Measurements from ENCODE around the gene SYNRG. TPM values are rescaled to one million over a fixed set of nuclear protein-coding genes. Genes with fewer than 3 reads are reported as not detected.
"Not testable (repeated sequence)": the region's sequence is repeated elsewhere in the genome, so short reads cannot be mapped to it uniquely, and the experiment has no call there.

Gene SYNRG
- total RNA-seq, 1 donor: 23.9 TPM

- peaks cover 7% of the 10 kb centered on the region for H3K36me3 ChIP-seq (ENCODE audit: insufficient read depth, low read length)
- H3K27me3 ChIP-seq (ENCODE audit: insufficient read depth, low read length): peaks cover 17% of the 10 kb centered on the region
- no peaks in the 10 kb centered on the region for H3K9me3 ChIP-seq (ENCODE audit: low read depth, low read length)
- peaks cover 5% of the 10 kb centered on the region for H4K20me1 ChIP-seq (ENCODE audit: insufficient read depth, low read length)
- peak within 1 kb of the TSS; percentile 89 for H3K4me3 ChIP-seq (ENCODE audit: insufficient read depth, low read length)
- TF ChIP-seq, protein P1, sequence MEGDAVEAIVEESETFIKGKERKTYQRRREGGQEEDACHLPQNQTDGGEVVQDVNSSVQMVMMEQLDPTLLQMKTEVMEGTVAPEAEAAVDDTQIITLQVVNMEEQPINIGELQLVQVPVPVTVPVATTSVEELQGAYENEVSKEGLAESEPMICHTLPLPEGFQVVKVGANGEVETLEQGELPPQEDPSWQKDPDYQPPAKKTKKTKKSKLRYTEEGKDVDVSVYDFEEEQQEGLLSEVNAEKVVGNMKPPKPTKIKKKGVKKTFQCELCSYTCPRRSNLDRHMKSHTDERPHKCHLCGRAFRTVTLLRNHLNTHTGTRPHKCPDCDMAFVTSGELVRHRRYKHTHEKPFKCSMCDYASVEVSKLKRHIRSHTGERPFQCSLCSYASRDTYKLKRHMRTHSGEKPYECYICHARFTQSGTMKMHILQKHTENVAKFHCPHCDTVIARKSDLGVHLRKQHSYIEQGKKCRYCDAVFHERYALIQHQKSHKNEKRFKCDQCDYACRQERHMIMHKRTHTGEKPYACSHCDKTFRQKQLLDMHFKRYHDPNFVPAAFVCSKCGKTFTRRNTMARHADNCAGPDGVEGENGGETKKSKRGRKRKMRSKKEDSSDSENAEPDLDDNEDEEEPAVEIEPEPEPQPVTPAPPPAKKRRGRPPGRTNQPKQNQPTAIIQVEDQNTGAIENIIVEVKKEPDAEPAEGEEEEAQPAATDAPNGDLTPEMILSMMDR (IDR thresholded peaks at IDR 0.05; ENCODE audit: extremely low read depth, low read depth, low read length): no peak
- H3K79me2 ChIP-seq (ENCODE audit: insufficient read depth, low read length): peaks cover 42% of the 10 kb centered on the region
- peak; percentile 90 for DNase-seq (ENCODE audit: insufficient read length, low spot score, missing footprints)
- peaks cover 20% of the 10 kb centered on the region for H3K4me1 ChIP-seq (ENCODE audit: insufficient read depth, low read length)
- peak within 1 kb of the TSS; percentile 96 for H3K4me2 ChIP-seq (ENCODE audit: insufficient read depth, low read length)
- peak within 1 kb of the TSS; percentile 96 for H2AFZ ChIP-seq (ENCODE audit: low read length)
- peak within 1 kb of the TSS; percentile 92 for H3K27ac ChIP-seq (ENCODE audit: low read depth, low read length)
Measured at GRCh38 chr17:37643118-37643766, 34.0 kb upstream of the SYNRG start, which contains the start of gene DDX52. Gene DDX52 (minus strand): TSS chr17:37643446. CDS start chr17:37643420, 26 bp downstream.

DNA sequence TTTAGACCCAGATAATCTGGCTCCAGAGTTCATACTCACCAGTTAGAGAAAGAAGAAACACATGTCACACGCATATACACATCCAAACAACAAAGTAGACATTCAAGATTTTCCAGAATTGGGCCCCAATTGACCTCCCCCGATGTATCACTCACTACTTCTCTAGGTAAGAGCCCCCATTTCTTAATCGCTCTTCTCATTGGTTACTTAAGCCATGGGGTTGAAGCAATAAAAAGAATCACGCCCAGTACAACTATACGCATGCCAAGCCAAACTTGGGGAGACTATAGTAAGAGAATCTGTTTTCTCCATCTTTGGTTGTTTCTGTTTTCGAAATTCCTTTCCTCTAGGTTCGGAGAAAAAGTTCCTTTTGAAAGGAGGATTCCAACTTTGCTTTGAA, 33.5 kb upstream of the SYNRG start:
- H2AFZ ChIP-seq (ENCODE audit: low read length): peak overlapping the region; percentile 96
- H3K36me3 ChIP-seq (ENCODE audit: insufficient read depth, low read length): peaks cover 7% of the 10 kb centered on the region
- peaks cover 5% of the 10 kb centered on the region for H4K20me1 ChIP-seq (ENCODE audit: insufficient read depth, low read length)
- peaks cover 17% of the 10 kb centered on the region for H3K27me3 ChIP-seq (ENCODE audit: insufficient read depth, low read length)
- H3K79me2 ChIP-seq (ENCODE audit: insufficient read depth, low read length): peaks cover 48% of the 10 kb centered on the region
- peak overlapping the region; percentile 96 for H3K4me2 ChIP-seq (ENCODE audit: insufficient read depth, low read length)
- peak overlapping the region; percentile 89 for H3K4me3 ChIP-seq (ENCODE audit: insufficient read depth, low read length)
- H3K27ac ChIP-seq (ENCODE audit: low read depth, low read length): peak overlapping the region; percentile 92
- H3K4me1 ChIP-seq (ENCODE audit: insufficient read depth, low read length): peaks cover 15% of the 10 kb centered on the region
- DNase-seq (ENCODE audit: insufficient read length, low spot score, missing footprints): peak; percentile 46
- TF ChIP-seq, protein P1 (IDR thresholded peaks at IDR 0.05; ENCODE audit: extremely low read depth, low read depth, low read length): no peak
- no peaks in the 10 kb centered on the region for H3K9me3 ChIP-seq (ENCODE audit: low read depth, low read length)

DNA sequence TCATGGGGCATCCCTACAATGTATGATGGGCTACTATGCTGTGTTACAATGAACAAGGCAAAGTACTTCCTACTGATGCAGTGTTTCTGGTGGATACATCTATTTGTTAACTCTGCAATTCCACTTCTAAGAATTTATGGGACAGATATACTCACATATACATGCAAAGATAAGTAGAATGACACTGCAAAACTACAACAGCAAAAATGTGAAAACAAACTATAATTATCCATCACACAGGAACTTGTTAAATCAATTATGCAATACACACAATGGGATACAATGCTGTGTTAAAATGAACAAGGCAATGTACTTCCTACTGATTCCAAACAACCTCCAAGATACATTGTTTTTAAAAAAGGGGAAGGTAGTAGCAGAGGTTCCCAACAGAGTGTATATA, 30.8 kb upstream of the SYNRG start:
- H3K27me3 ChIP-seq (ENCODE audit: insufficient read depth, low read length): peaks cover 9% of the 10 kb centered on the region
- H3K4me3 ChIP-seq (ENCODE audit: insufficient read depth, low read length): no peak overlapping the region
- TF ChIP-seq, protein P1 (IDR thresholded peaks at IDR 0.05; ENCODE audit: extremely low read depth, low read depth, low read length): no peak
- H3K9me3 ChIP-seq (ENCODE audit: low read depth, low read length): no peaks in the 10 kb centered on the region
- no peak for DNase-seq (ENCODE audit: insufficient read length, low spot score, missing footprints)
- H3K4me2 ChIP-seq (ENCODE audit: insufficient read depth, low read length): no peak overlapping the region
- H3K36me3 ChIP-seq (ENCODE audit: insufficient read depth, low read length): peaks cover 7% of the 10 kb centered on the region
- H3K27ac ChIP-seq (ENCODE audit: low read depth, low read length): no peak overlapping the region
- peaks cover 64% of the 10 kb centered on the region for H3K79me2 ChIP-seq (ENCODE audit: insufficient read depth, low read length)
- peaks cover 7% of the 10 kb centered on the region for H4K20me1 ChIP-seq (ENCODE audit: insufficient read depth, low read length)
- no peak overlapping the region for H2AFZ ChIP-seq (ENCODE audit: low read length)
- peaks cover 15% of the 10 kb centered on the region for H3K4me1 ChIP-seq (ENCODE audit: insufficient read depth, low read length)

GRCh38 chr17:37637956-37638355, 28.7 kb upstream of the SYNRG start:
- Histone ChIP-seq H3K27ac (ENCODE audit: low read depth, low read length) (no peak overlapping the region), H3K4me2 (ENCODE audit: insufficient read depth, low read length) (no peak overlapping the region), H3K4me1 (ENCODE audit: insufficient read depth, low read length) (peaks cover 9% of the 10 kb centered on the region)

DNA sequence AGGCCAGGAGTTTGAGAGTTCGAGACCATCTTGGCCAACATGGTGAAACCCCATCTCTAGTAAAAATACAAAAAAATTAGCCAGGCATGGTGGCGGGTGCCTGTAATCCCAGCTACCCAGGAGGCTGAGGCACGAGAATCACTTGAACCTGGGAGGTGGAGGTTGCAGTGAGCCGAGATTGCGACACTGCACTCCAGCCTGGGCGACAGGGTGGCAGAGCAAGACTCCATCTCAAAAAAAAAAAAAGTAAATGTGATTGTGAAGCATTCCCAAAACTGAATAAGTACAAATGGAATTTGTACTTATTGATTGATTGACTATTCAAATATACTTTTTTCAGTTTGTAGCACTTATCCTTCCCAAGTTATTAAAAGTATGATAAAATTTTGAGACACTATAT, 7.2 kb upstream of the SYNRG start:
- Histone ChIP-seq H3K4me1 (ENCODE audit: insufficient read depth, low read length) (peaks cover 12% of the 10 kb centered on the region), H3K36me3 (ENCODE audit: insufficient read depth, low read length) (peaks cover 64% of the 10 kb centered on the region)
- H3K9me3 ChIP-seq (ENCODE audit: low read depth, low read length): not testable (repeated sequence)

More at GRCh38 chr17:37637956-37638355, 28.7 kb upstream of the SYNRG start:
- Histone ChIP-seq H4K20me1 (ENCODE audit: insufficient read depth, low read length) (peaks cover 7% of the 10 kb centered on the region), H2AFZ (ENCODE audit: low read length) (no peak overlapping the region), H3K9me3 (ENCODE audit: low read depth, low read length) (no peaks in the 10 kb centered on the region), H3K79me2 (ENCODE audit: insufficient read depth, low read length) (peaks cover 68% of the 10 kb centered on the region), H3K36me3 (ENCODE audit: insufficient read depth, low read length) (peaks cover 12% of the 10 kb centered on the region), H3K27me3 (ENCODE audit: insufficient read depth, low read length) (no peaks in the 10 kb centered on the region), H3K4me3 (ENCODE audit: insufficient read depth, low read length) (no peak overlapping the region)
- no peak for DNase-seq (ENCODE audit: insufficient read length, low spot score, missing footprints)
- TF ChIP-seq, protein P1 (IDR thresholded peaks at IDR 0.05; ENCODE audit: extremely low read depth, low read depth, low read length): no peak

More for the DNA sequence above, 7.2 kb upstream of the SYNRG start:
- H4K20me1 ChIP-seq (ENCODE audit: insufficient read depth, low read length); H2AFZ ChIP-seq (ENCODE audit: low read length); H3K27me3 ChIP-seq (ENCODE audit: insufficient read depth, low read length); H3K4me3 ChIP-seq (ENCODE audit: insufficient read depth, low read length); H3K27ac ChIP-seq (ENCODE audit: low read depth, low read length); H3K4me2 ChIP-seq (ENCODE audit: insufficient read depth, low read length); H3K79me2 ChIP-seq (ENCODE audit: insufficient read depth, low read length): not testable (repeated sequence)
- peak; percentile 27 for DNase-seq (ENCODE audit: insufficient read length, low spot score, missing footprints)

Data from osteoblast (primary cell).